Measurements from ENCODE around the gene CYP11A1. TPM values are rescaled to one million over a fixed set of nuclear protein-coding genes. Genes with fewer than 3 reads are reported as not detected.

CYP11A1 gene
- total and polyA plus RNA-seq, 4 donors = 0.15 to 0.97 (median 0.69) TPM

GRCh38 chr15:74387141-74387541 lies 19.7 kb upstream of the CYP11A1 start:
- H3K9ac ChIP-seq (ENCODE audit: insufficient read depth in 1 of 2, low read length in 2 of 2) = no peak overlapping the region

GRCh38 chr15:74386496-74387140 lies 19.2 kb upstream of the CYP11A1 start:
- Histone ChIP-seq H3K9ac (ENCODE audit: insufficient read depth in 1 of 2, low read length in 2 of 2) (no peak overlapping the region), H3K4me1 (ENCODE audit: control insufficient read depth in 5 of 5, insufficient read depth in 5 of 5, low read length in 5 of 5) (peaks cover 0 to 41% (median 16%) of the 10 kb centered on the region in 5 donors), H3K4me3 (no peak overlapping the region), H3K27ac (ENCODE audit: low read depth in 1 of 2, low read length in 1 of 2) (peak overlapping the region in 1 of 2 donors; percentile 82), H3K27me3 (ENCODE audit: control insufficient read depth in 3 of 3, insufficient read depth in 3 of 3, low read length in 2 of 3) (no peaks in the 10 kb centered on the region), H3K9me3 (ENCODE audit: control insufficient read depth in 4 of 4, insufficient read depth in 3 of 4, low read length in 3 of 4) (no peaks in the 10 kb centered on the region), H3K36me3 (ENCODE audit: control insufficient read depth in 4 of 4, insufficient read depth in 4 of 4, low read length in 4 of 4) (no peaks in the 10 kb centered on the region)
- DNase-seq (no peak), ATAC-seq (ENCODE audit: insufficient read depth, low FRiP score) (no peak)
- 89 to 92% methylated on average over 15 of the region's 15 CpGs for WGBS, 2 donors
- no peak for TF ChIP-seq CTCF (IDR thresholded peaks at IDR 0.05; ENCODE audit: control extremely low read depth, extremely low read depth)

More at GRCh38 chr15:74387141-74387541, 19.7 kb upstream of the CYP11A1 start:
- WGBS, 2 donors = 85 to 86% methylated on average over 13 of the region's 13 CpGs
- no peaks in the 10 kb centered on the region for H3K27me3 ChIP-seq (ENCODE audit: control insufficient read depth in 3 of 3, insufficient read depth in 3 of 3, low read length in 2 of 3)
- H3K27ac ChIP-seq (ENCODE audit: low read depth in 1 of 2, low read length in 1 of 2) = peak overlapping the region in 1 of 2 donors; percentile 44
- no peak overlapping the region for H3K4me3 ChIP-seq
- no peaks in the 10 kb centered on the region for H3K9me3 ChIP-seq (ENCODE audit: control insufficient read depth in 4 of 4, insufficient read depth in 3 of 4, low read length in 3 of 4)
- H3K4me1 ChIP-seq (ENCODE audit: control insufficient read depth in 5 of 5, insufficient read depth in 5 of 5, low read length in 5 of 5) = peaks cover 0 to 42% (median 16%) of the 10 kb centered on the region in 5 donors
- DNase-seq (no peak), ATAC-seq (ENCODE audit: insufficient read depth, low FRiP score) (no peak)
- no peaks in the 10 kb centered on the region for H3K36me3 ChIP-seq (ENCODE audit: control insufficient read depth in 4 of 4, insufficient read depth in 4 of 4, low read length in 4 of 4)
- TF ChIP-seq CTCF (IDR thresholded peaks at IDR 0.05; ENCODE audit: control extremely low read depth, extremely low read depth) = no peak

GRCh38 chr15:74385733-74386132 lies 18.3 kb upstream of the CYP11A1 start:
- Histone ChIP-seq H3K27me3 (ENCODE audit: control insufficient read depth in 3 of 3, insufficient read depth in 3 of 3, low read length in 2 of 3) (no peaks in the 10 kb centered on the region), H3K4me3 (no peak overlapping the region), H3K9ac (ENCODE audit: insufficient read depth in 1 of 2, low read length in 2 of 2) (no peak overlapping the region), H3K27ac (ENCODE audit: low read depth in 1 of 2, low read length in 1 of 2) (peak overlapping the region in 1 of 2 donors; percentile 82), H3K4me1 (ENCODE audit: control insufficient read depth in 5 of 5, insufficient read depth in 5 of 5, low read length in 5 of 5) (peaks cover 0 to 41% (median 16%) of the 10 kb centered on the region in 5 donors), H3K9me3 (ENCODE audit: control insufficient read depth in 4 of 4, insufficient read depth in 3 of 4, low read length in 3 of 4) (no peaks in the 10 kb centered on the region), H3K36me3 (ENCODE audit: control insufficient read depth in 4 of 4, insufficient read depth in 4 of 4, low read length in 4 of 4) (no peaks in the 10 kb centered on the region)
- no peak for ATAC-seq (ENCODE audit: insufficient read depth, low FRiP score)
- DNase-seq = peak in 2 of 3 donors; percentile 17 to 56
- 70 to 79% methylated on average over 6 of the region's 6 CpGs for WGBS, 2 donors
- TF ChIP-seq CTCF (IDR thresholded peaks at IDR 0.05; ENCODE audit: control extremely low read depth, extremely low read depth) = no peak
